ENCODE data around the gene ZNF264.
A peak's percentile ranks its signal among the peaks of the same experiment; 100 is the strongest.
"Not testable (repeated sequence)": the region's sequence is repeated elsewhere in the genome, so short reads cannot be mapped to it uniquely, and the experiment has no call there.

The ZNF264 gene

GRCh38 chr19:57191141-57192076, at the start of gene ZNF264:
ZNF264 (plus strand) TSS chr19:57191500; CDS start chr19:57191914, 414 bp downstream.
- peak; percentile 87 for DNase-seq

GRCh38 chr19:57141699-57142098, 49.6 kb upstream of the ZNF264 start:
- no peak for DNase-seq

GRCh38 chr19:57152921-57153320, 38.4 kb upstream of the ZNF264 start:
- DNase-seq, result no peak

GRCh38 chr19:57161985-57162539, 29.2 kb upstream of the ZNF264 start:
- no peak for DNase-seq

GRCh38 chr19:57165846-57166245, 25.5 kb upstream of the ZNF264 start:
- DNase-seq, result no peak

GRCh38 chr19:57167385-57167784, 23.9 kb upstream of the ZNF264 start, which contains the start of gene DUXA:
DUXA (minus strand) TSS chr19:57167485; CDS start chr19:57167443, 42 bp downstream.
- no peak for DNase-seq

- peak; percentile 25 for DNase-seq
These were observed 19.7 kb upstream of the ZNF264 start for GRCh38 chr19:57171551-57172081.

GRCh38 chr19:57190301-57190700, 999 bp upstream of the ZNF264 start:
- no peak for DNase-seq

- DNase-seq, result no peak
These were observed 749 bp downstream of the ZNF264 start for GRCh38 chr19:57192077-57192420.

- DNase-seq, result no peak
These were observed 1.7 kb downstream of the ZNF264 start for GRCh38 chr19:57192993-57193392.

- DNase-seq, result not testable (repeated sequence)
These were observed 6.6 kb downstream of the ZNF264 start for GRCh38 chr19:57197874-57198273.

- DNase-seq, result no peak
These were observed 10.9 kb downstream of the ZNF264 start for GRCh38 chr19:57202160-57202559.

GRCh38 chr19:57210381-57210780, 19.1 kb downstream of the ZNF264 start:
- DNase-seq, result no peak

GRCh38 chr19:57212109-57212508, 20.8 kb downstream of the ZNF264 start:
- DNase-seq, result no peak

GRCh38 chr19:57227502-57227901, 36.2 kb downstream of the ZNF264 start:
- no peak for DNase-seq

GRCh38 chr19:57231686-57232085, 40.4 kb downstream of the ZNF264 start:
- DNase-seq, result no peak

- DNase-seq, result no peak
These were observed 41.9 kb downstream of the ZNF264 start for GRCh38 chr19:57233207-57233606.

GRCh38 chr19:57239982-57240310, 48.6 kb downstream of the ZNF264 start:
- DNase-seq, result no peak

- peak; percentile 67 for DNase-seq
These were observed 49.2 kb downstream of the ZNF264 start, which contains the start of gene ZNF805 for GRCh38 chr19:57240311-57241090. ZNF805 (plus strand) TSS chr19:57240632; CDS start chr19:57240892, 260 bp downstream.

- no peak for DNase-seq
These were observed 49.9 kb downstream of the ZNF264 start for GRCh38 chr19:57241176-57241575.

- DNase-seq, result no peak
These were observed 51.5 kb downstream of the ZNF264 start for GRCh38 chr19:57242821-57243220.

- no peak for DNase-seq
These were observed 53.2 kb downstream of the ZNF264 start for GRCh38 chr19:57244513-57244912.

- DNase-seq, result no peak
These were observed 53.8 kb downstream of the ZNF264 start for GRCh38 chr19:57245066-57245465.
